COLO829 (cell line): ENCODE data around the gene MSANTD1.

Source experiments
- DNase-seq: peaks from one replicate; pipeline ENCODE4 v3.0.0; 2012; ENCODE audit warnings: low spot score

The MSANTD1 gene

DNA sequence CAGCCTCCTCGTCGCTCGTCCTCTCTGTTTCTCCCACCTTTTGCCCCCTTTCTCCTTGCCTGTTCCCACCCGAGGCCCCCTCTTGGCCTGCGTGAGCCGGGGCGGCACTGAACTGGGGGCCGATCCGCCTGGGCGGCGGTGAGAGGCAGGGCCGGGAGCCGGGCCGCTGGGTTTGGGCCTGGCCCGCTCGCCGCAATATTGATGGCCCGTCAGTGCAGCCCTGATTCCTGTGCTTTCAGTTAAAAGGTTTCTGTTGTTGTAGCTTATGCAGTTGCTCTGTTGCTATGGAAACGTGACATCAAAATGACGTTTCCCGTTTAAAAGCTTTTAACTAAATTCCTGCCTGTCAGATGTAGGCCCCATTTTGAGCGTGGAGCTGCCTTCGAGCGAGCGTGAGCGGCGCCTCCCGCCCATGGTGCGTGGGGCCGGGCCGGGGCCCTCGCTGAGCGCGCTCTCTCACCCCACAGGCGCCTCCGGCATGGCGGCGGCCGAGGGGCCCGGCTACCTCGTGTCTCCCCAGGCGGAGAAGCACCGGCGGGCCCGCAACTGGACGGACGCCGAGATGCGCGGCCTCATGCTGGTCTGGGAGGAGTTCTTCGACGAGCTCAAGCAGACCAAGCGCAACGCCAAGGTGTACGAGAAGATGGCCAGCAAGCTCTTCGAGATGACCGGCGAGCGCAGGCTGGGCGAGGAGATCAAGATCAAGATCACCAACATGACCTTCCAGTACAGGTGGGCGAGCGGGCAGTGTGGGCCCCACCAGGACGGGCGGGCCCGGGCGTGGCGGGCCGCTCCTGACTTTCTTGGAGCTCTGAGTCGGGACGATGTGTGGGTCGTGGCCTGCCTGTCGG lies at the start of gene MSANTD1:
MSANTD1 (plus strand) TSS at position 349 of the 851 bp plus-strand sequence; CDS start at position 413, 64 bp downstream.
- no peak for DNase-seq

DNA sequence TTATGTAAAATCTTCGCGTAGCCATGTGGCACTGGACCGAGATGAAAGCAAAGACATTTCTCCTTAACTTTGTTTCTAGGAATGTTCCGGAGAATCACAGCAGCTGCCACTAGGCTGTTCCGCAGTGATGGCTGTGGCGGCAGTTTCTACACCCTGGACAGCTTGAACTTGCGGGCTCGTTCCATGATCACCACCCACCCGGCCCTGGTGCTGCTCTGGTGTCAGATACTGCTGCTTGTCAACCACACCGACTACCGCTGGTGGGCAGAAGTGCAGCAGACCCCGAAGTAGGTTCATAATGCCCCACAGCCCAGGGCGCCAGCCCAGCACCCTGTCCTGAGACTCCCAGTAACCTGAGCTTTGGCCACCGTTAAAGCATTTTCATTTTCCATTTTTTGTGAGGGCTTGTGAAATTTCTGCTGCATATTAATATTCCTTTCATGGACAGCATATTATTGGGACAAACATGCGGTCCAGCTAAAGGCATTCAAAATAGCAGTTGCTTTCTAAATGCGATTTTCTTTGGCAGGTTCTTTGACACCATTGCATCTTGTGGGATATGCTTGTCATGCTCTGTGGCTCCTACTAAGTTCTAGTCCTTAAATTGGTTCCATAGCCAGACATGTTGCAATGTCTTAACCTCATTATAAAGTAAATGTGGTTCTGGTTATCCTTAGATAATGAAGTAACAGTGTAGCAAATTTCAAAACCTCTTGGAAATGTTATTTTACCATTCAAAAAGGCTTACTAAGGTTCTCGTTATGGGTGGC lies 49.1 kb upstream of the MSANTD1 start:
- DNase-seq = no peak

DNA sequence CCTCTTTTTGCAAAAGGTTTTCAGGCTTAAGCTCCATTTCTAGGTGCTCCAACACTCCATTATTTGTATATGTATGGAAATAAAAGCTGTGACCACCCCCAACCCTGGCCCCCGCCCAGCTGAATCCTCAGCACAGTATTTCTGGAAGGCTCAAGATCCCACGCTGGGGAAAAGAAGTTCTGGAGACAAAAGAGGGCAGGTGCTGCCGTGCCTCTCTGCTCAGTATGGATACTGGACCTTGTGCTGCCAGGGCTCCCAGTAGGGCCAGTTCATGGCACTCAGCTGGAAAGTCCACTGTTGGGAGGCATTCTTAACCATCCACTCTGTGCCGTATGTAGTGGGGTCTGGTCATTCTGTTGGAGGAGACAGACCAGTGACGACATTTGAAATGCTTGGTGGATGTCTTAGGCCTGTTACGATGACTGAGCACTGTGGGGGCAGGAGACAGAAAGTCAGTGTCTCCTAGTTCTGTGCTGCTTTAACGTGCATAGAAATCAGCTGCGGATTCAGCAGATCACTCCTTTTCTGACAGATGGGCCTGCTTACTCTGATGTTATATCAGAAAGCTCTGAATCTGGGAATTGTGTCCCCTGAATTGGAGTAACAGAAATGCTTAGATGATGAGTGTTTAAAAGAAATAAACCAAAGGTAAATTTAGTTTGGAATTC lies 48.4 kb upstream of the MSANTD1 start:
- no peak for DNase-seq

DNA sequence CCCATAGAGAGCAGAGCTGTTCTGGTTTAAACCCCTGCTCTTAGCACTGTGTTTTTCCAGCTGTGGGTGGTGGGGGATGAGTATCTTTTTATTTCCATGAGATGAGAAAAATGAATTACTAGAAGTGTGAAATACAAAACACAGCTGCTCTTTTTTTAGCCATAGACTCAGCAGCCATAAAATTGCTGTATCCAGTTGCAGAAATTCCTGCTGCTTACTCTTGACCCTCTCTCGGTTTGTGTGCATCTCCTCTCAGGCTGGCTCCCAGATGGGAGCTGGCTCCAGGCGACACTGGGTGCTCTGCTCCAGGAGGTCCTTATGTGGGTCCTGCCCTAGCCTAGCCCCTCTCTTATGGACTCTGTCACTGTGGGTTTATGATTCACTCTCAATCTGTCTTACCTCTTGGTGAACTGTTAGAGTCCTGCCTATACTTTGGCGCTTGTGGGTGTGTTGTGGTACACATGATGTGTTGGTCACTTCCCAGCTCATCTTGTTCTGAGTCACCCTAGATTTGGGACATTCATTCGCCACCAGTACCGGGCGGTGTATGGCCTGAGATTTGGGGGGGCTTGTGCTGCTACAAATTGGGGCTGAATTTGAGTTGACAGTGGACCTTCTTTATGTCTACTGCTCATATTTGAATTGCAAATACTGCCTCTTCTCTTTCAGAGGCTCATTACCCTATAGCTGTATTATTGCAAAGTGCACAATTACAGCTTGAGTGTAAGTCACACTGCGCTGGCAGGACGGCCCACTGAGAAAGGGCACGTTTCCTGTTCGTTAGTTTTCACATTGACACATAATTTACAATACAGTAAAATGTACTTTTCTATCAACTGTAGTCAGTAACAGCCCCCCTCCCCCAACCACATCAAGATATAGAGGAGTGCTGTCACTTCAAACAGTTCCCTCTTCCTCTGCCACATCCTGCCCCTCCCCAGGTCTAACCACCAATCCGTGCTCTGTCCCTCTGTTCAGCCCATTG lies 46.9 kb upstream of the MSANTD1 start:
- DNase-seq = no peak

DNA sequence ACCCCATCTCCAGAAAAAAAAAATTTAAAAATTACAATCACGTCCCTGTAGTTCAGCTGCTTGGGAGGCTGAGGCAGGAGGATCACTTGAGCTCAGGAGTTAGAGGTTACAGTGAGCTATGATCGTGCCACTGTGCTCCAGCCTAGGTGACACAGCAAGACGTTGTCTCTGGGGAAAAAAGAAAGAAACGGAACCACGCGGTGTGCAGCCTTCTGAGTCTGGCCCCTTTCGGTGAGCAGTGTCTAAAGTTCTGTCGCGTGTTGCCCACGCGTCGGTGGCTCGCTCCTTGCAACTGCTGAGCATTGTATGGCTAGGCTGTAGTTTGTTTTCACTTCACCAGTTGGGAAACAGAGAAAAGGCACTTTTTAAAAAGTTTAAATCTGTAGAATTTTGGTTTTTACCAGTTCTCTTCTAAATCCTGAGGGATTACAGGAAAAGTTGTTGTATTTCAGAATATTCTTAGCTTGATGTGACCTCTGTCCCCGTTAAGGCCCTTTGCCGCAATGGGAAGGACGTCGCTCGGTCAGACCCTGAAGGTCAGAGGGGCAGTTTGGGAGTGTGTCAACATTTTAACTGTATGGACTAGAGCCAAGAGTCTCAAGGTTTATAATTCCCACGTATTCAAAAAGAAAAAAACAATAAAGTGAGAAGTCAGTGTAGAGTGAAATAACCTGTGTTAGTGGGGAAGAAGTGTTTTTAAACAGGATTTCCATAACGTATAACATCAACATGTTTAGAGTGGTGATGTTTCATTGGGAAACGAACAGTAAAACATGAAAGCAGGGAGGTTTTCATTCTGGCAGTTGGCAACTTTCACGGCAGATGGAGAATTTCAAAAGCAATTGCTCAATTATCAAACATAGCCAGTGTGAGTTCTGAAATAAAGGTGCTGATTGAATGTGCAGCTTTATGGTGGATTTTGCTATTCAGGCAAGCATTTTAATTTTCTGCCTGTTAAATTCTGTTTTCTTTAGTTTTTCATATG lies 45.8 kb upstream of the MSANTD1 start:
- DNase-seq = no peak

DNA sequence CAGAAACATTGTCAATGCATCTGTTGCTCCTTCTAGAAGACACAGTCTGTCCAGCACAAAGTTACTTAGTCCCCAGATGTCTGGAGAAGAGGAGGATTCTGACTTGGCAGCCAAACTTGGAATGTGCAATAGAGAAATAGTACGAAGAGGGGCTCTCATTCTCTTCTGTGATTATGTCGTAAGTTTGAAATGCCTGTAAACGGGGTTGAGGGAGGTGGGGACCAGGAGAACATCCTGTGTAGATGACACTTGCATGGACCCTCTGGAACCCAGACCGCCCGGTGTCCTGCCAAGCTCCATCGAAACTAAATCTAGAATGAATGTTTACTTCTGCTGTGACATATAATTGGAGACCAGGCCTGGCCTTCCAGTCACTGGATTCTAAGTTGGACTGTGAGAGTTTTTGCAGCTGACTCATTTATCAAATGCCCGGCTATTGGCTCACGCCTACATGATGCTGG lies 45.0 kb upstream of the MSANTD1 start:
- no peak for DNase-seq

DNA sequence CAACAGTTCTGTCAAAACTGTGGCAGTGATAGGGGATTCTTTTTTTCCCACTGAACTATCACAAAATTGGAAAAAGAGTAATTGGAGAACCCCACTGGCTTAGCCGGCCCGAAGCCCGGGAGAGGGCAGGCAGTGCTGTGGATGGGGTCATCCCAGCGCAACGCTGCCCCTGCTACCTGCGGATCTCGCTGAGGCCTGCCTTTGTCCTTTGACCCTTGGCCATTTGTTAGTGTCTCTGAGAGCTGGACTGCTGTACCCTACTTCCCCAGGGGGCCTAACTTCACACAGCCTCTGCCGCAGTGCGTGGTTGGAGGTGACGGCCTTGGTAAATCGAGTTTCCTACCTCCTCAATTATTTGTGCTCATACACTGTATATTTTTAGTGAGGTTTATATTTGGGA lies 43.0 kb upstream of the MSANTD1 start:
- DNase-seq = no peak

DNA sequence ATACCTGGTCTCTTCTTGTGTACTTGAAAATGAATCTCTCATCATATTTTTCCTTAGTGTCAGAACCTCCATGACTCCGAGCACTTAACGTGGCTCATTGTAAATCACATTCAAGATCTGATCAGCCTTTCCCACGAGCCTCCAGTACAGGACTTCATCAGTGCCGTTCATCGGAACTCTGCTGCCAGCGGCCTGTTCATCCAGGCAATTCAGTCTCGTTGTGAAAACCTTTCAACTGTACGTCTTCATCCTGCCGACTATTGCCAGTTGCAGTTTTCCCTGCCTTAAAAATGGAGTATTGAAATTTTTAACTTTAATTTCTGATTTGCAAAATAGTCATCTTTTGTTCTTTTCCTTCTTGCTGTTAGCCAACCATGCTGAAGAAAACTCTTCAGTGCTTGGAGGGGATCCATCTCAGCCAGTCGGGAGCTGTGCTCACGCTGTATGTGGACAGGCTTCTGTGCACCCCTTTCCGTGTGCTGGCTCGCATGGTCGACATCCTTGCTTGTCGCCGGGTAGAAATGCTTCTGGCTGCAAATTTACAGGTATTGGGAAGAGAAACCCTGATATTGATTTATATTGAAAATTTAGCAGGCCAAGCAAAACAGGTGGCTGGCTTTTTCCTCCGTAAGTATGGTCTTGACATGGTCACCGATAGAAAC lies 42.4 kb upstream of the MSANTD1 start:
- no peak for DNase-seq

DNA sequence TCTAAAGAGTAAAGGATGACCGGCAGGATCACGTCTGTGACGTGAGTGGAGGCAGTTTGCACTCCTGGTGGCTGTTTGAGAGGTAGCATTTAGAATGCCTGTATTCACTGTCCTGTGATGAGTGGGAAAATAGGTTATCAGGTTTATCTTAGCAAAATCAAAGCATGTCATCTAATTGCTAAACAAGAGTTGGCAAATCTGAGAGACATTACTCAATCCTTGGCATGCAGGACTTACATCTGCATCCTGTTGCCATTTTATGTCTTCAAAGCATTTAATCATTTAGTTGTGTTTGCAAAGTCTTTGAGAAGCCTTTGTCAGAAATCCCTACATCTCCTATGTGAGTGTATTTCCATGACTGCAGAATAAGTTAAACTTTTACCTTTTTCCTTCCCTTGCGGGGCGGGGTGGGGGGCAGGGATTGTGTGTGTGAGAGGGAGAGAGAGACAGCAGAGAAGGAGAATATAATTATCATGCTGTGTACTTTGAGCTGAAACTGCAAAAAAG lies 41.4 kb upstream of the MSANTD1 start:
- DNase-seq = no peak

DNA sequence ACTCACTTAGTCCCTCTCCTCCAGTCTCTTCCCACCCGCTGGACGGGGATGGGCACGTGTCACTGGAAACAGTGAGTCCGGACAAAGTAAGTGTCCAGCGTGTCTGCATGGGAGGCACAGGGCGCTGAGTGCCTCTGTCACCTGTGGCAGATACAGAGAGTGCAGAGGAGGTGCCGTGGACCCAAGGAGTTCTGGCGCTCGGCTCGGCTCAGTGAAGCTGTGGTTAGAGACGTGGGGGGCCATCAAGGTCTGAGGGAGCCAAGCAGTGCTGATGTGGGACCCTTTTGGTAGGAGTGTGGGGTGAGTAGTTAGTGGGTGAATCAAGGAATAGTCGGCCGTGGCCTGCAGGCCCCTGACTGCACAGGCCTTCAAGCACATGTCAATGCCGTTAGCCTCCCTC lies 40.1 kb upstream of the MSANTD1 start:
- DNase-seq = no peak

DNA sequence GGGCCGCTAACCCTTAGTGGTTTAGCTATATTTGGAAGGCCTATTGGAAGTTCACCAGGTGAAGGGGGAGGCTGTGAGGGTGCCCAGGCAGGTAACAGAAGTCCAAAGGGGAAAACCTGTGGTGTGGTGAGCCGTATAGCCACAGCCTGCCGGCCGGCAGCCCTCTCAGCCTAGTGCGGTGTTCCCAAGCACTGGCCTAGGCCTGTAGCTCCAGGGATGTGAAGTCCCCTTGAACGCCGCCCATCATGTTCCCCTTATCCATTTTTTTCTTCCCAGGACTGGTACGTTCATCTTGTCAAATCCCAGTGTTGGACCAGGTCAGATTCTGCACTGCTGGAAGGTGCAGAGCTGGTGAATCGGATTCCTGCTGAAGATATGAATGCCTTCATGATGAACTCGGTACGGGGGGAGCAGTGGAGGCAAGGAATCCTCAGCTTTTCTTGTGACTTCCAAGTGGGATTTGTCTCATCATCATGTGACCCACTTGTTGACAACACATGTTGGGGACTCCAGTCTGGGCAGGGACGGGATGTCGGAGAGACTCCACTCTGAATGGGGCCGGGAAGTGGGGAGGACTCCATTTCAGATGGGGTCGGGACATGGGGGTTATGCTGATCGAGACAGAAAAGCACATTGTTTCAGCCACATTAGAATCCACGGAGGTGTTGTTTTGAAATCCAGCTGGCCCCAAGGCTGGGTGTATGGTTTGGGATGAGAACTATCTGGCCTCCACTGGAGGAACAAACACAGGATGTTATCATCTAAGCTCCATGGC lies 39.2 kb upstream of the MSANTD1 start:
- no peak for DNase-seq

DNA sequence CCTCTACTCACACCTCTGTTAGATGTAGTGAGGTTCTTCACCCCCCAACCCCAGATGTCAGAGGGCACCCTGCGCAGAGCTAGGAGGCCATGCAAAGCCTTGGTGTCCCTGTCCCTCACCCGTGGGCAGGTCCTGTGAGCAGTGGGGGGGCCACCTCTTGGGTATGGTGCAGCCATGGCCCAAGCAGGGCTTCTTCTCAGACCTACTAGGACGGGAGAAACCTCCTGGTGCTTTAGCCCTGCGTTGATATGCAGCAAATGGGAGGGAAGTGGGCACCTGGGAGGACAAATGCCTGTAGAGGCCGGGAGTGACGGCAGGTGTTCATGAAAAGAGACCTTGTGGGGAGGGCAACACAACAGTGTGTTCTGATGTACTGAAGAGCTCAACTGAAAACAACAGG lies 38.5 kb upstream of the MSANTD1 start:
- no peak for DNase-seq

DNA sequence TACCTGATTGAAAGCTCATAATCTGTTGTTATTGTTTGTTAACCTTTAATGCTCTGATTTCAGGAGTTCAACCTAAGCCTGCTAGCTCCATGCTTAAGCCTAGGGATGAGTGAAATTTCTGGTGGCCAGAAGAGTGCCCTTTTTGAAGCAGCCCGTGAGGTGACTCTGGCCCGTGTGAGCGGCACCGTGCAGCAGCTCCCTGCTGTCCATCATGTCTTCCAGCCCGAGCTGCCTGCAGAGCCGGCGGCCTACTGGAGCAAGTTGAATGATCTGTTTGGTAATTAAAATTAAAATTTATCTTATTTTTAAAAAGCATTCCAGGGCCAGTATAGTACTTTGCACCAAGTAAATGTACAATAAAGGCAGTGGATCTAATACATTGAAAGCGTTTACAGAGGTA lies 37.1 kb upstream of the MSANTD1 start:
- no peak for DNase-seq

DNA sequence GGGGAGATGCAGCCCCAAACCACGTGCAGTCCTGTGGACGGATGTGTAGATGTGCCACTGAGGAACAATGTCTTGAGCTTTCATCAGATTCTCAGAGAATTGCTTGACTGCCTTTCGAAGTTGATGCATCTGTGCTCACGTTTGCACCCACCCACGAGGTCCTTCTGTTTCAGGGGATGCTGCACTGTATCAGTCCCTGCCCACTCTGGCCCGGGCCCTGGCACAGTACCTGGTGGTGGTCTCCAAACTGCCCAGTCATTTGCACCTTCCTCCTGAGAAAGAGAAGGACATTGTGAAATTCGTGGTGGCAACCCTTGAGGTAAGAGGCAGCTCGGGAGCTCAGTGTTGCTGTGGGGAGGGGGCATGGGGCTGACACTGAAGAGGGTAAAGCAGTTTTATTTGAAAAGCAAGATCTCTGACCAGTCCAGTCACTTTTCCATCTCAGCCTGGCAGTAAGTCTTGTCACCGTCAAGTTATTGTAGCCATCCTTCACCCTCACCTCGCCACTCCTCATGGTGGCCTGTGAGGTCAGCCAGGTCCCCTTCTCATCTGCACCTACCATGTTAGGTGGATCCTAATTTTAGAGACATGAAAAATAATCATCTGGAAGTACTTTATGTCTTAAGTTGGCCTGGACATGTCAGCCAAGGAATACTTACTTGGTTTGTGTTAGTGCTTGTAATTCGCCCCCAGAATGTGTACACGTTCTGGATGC lies 36.4 kb upstream of the MSANTD1 start:
- no peak for DNase-seq

DNA sequence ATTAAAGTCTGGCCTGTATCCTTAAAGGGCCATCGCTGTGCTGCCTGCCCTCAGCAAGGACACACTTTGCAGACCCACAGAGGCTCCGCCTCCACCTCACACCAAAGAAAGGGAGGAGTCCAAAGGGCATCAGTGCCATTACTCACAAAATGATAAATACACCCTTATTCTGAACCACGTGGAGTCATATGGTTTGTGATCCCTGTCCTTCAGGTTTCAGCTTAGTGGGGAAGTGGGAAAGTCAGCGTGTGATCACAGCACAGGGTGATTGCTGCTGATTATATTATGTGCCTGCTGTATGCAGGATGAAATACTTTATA lies 35.9 kb upstream of the MSANTD1 start:
- no peak for DNase-seq

DNA sequence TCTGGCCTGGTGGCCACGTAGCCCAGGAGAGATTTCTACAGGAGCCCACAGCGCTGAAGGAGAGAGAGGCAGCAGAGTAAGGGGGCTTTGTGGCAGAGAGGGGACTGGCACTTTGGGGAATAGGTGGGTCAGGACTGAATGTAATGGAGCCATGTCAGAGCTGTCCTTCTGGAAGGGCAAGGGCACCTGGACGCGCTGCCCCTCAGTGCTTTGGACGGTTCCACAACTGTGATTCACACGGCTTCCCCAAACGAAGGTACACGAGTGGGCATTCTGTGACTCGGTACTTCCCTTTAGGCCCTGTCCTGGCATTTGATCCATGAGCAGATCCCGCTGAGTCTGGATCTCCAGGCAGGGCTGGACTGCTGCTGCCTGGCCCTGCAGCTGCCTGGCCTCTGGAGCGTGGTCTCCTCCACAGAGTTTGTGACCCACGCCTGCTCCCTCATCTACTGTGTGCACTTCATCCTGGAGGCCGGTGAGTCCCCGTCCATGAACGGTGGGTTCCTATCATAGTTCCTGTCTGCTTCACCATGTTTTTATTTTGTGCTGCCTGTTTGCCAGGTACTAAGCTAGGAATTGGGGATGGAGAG lies 35.2 kb upstream of the MSANTD1 start:
- DNase-seq = no peak

DNA sequence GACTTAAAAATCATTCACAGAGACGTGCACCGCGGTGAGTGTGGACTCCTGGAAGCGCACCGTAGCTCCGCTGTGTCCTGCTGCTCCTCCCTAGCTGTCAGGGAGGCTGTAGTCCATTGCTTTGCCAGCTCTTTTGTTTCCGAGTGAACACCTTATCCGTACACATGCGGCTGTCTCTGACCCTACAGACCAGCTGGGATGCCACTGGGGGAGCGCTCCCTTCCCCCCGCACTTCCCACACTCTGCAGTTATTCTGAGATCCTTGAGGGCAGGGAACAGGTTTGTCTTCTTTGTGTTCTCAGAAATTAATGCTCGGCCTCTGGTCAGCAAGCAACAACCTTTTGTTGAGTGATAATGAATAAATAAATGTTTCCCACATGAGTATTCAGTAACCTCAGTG lies 33.7 kb upstream of the MSANTD1 start:
- DNase-seq = no peak

DNA sequence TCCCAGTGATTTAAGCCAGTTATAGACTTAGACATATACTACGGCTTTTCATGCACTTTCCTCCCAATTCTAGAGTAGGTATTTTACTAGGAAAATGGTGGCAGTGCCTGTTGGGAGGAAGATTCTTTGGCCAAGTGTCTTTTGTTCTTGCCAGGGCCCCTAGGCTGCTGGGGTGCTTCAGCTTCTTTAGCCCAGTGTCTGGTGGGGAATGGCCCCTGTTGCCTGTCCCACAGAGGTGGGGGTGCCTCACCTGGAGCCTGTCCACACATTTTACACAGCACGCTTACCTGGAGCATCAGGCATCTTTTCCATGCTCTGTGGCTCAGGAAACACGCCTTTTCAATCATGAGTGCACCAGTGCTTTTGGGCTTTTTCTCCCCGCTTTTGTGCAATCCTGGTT lies 33.2 kb upstream of the MSANTD1 start:
- no peak for DNase-seq
